Measurements from ENCODE around the gene CEACAM4. TPM values are rescaled to one million over a fixed set of nuclear protein-coding genes. Genes with fewer than 3 reads are reported as not detected.
A peak's percentile ranks its signal among the peaks of the same experiment; 100 is the strongest.

Gene CEACAM4
- total RNA-seq, 1 donor from 2014 or later = not detected

- Mint-ChIP-seq H3K27ac (ENCODE audit: unreplicated experiment) (no peak overlapping the region), H3K4me1 (ENCODE audit: low read depth) (no peaks in the 10 kb centered on the region), H3K36me3 (ENCODE audit: low read depth) (no peaks in the 10 kb centered on the region), H3K9me3 (ENCODE audit: low read depth) (peaks cover 20% of the 10 kb centered on the region), H3K4me3 (ENCODE audit: unreplicated experiment) (no peak overlapping the region), H3K27me3 (ENCODE audit: low read depth) (peaks cover 25% of the 10 kb centered on the region)
- no peak for DNase-seq (ENCODE audit: low spot score)
- no peak for TF ChIP-seq CTCF (IDR thresholded peaks at IDR 0.05)
Observed at GRCh38 chr19:41577833-41578232, 49.0 kb downstream of the CEACAM4 start.

GRCh38 chr19:41577144-41577830, 49.6 kb downstream of the CEACAM4 start:
- no peak for DNase-seq (ENCODE audit: low spot score)
- Mint-ChIP-seq H3K4me3 (ENCODE audit: unreplicated experiment) (no peak overlapping the region), H3K9me3 (ENCODE audit: low read depth) (peaks cover 18% of the 10 kb centered on the region), H3K4me1 (ENCODE audit: low read depth) (no peaks in the 10 kb centered on the region), H3K27ac (ENCODE audit: unreplicated experiment) (no peak overlapping the region), H3K27me3 (ENCODE audit: low read depth) (peaks cover 28% of the 10 kb centered on the region), H3K36me3 (ENCODE audit: low read depth) (no peaks in the 10 kb centered on the region)
- TF ChIP-seq CTCF (IDR thresholded peaks at IDR 0.05) = no peak

- H3K36me3 Mint-ChIP-seq (ENCODE audit: low read depth) = no peaks in the 10 kb centered on the region
- no peak within 1 kb of the TSS for H3K4me3 Mint-ChIP-seq (ENCODE audit: unreplicated experiment)
- H3K27ac Mint-ChIP-seq (ENCODE audit: unreplicated experiment) = no peak within 1 kb of the TSS
- no peak for TF ChIP-seq CTCF (IDR thresholded peaks at IDR 0.05)
- DNase-seq (ENCODE audit: low spot score) = no peak
- H3K27me3 Mint-ChIP-seq (ENCODE audit: low read depth) = peaks cover 32% of the 10 kb centered on the region
- H3K4me1 Mint-ChIP-seq (ENCODE audit: low read depth) = no peaks in the 10 kb centered on the region
- peaks cover 6% of the 10 kb centered on the region for H3K9me3 Mint-ChIP-seq (ENCODE audit: low read depth)
Observed at GRCh38 chr19:41575998-41576397, 50.9 kb downstream of the CEACAM4 start, which contains the start of gene CEACAM21. CEACAM21 (plus strand) TSS chr19:41576166; CDS start chr19:41576275, 109 bp downstream.

GRCh38 chr19:41570639-41571112, 56.2 kb downstream of the CEACAM4 start:
- Mint-ChIP-seq H3K27ac (ENCODE audit: unreplicated experiment) (no peak overlapping the region), H3K9me3 (ENCODE audit: low read depth) (peaks cover 6% of the 10 kb centered on the region), H3K36me3 (ENCODE audit: low read depth) (no peaks in the 10 kb centered on the region), H3K4me3 (ENCODE audit: unreplicated experiment) (no peak overlapping the region), H3K4me1 (ENCODE audit: low read depth) (no peaks in the 10 kb centered on the region), H3K27me3 (ENCODE audit: low read depth) (peaks cover 41% of the 10 kb centered on the region)
- DNase-seq (ENCODE audit: low spot score) = no peak
- TF ChIP-seq CTCF (IDR thresholded peaks at IDR 0.05) = peak; percentile 88

GRCh38 chr19:41570179-41570578, 56.7 kb downstream of the CEACAM4 start:
- no peak overlapping the region for H3K4me3 Mint-ChIP-seq (ENCODE audit: unreplicated experiment)
- peaks cover 41% of the 10 kb centered on the region for H3K27me3 Mint-ChIP-seq (ENCODE audit: low read depth)
- no peaks in the 10 kb centered on the region for H3K4me1 Mint-ChIP-seq (ENCODE audit: low read depth)
- DNase-seq (ENCODE audit: low spot score) = no peak
- H3K36me3 Mint-ChIP-seq (ENCODE audit: low read depth) = no peaks in the 10 kb centered on the region
- no peak for TF ChIP-seq CTCF (IDR thresholded peaks at IDR 0.05)
- H3K27ac Mint-ChIP-seq (ENCODE audit: unreplicated experiment) = no peak overlapping the region
- H3K9me3 Mint-ChIP-seq (ENCODE audit: low read depth) = peaks cover 6% of the 10 kb centered on the region

Data from chondrocyte (in vitro differentiated cells).